ENCODE data around the gene GATM.

DNA sequence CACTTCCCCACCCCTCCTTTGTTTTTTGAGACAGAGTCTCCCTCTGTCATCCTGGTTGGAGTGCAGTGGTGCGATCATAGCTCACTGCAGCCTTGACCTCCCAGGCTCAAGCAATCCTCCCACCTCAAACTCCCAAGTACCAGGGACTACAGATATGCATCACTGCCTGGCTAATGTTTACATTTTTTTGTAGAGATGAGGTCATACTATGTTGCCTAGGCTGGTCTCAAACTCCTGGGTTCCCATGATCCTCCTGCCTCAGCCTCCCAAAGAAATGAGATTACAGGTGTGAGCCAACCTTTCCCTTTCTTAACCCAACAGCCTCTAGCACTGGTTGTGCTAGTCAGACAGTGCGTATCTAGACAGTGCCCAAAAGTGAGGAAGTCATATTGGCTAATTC lies 6.4 kb upstream of the GATM start:
- TF ChIP-seq, protein P1, sequence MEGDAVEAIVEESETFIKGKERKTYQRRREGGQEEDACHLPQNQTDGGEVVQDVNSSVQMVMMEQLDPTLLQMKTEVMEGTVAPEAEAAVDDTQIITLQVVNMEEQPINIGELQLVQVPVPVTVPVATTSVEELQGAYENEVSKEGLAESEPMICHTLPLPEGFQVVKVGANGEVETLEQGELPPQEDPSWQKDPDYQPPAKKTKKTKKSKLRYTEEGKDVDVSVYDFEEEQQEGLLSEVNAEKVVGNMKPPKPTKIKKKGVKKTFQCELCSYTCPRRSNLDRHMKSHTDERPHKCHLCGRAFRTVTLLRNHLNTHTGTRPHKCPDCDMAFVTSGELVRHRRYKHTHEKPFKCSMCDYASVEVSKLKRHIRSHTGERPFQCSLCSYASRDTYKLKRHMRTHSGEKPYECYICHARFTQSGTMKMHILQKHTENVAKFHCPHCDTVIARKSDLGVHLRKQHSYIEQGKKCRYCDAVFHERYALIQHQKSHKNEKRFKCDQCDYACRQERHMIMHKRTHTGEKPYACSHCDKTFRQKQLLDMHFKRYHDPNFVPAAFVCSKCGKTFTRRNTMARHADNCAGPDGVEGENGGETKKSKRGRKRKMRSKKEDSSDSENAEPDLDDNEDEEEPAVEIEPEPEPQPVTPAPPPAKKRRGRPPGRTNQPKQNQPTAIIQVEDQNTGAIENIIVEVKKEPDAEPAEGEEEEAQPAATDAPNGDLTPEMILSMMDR (conservative IDR thresholded peaks at IDR 0.05; ENCODE audit: low read depth, low read length), result no peak
- TF ChIP-seq POLR2A (IDR thresholded peaks at IDR 0.05; ENCODE audit: low read depth, low read length) (no peak), SMC3 (IDR thresholded peaks at IDR 0.05; ENCODE audit: low read depth, low read length) (no peak), MAFK (IDR thresholded peaks at IDR 0.05; ENCODE audit: low read depth, low read length) (no peak), MXI1 (IDR thresholded peaks at IDR 0.05; ENCODE audit: borderline replicate concordance, low read depth, low read length) (no peak), RAD21 (IDR thresholded peaks at IDR 0.05; ENCODE audit: low read length) (no peak), MAZ (IDR thresholded peaks at IDR 0.05; ENCODE audit: borderline replicate concordance, low read depth, low read length) (no peak), RCOR1 (IDR thresholded peaks at IDR 0.05; ENCODE audit: insufficient replicate concordance, low read length) (no peak), NFE2L2 (IDR thresholded peaks at IDR 0.05; ENCODE audit: low read depth, low read length) (no peak), BHLHE40 (IDR thresholded peaks at IDR 0.05; ENCODE audit: low read depth, low read length) (no peak), CEBPB (IDR thresholded peaks at IDR 0.05; ENCODE audit: low read depth, low read length) (no peak)
- TF ChIP-seq, protein P2, sequence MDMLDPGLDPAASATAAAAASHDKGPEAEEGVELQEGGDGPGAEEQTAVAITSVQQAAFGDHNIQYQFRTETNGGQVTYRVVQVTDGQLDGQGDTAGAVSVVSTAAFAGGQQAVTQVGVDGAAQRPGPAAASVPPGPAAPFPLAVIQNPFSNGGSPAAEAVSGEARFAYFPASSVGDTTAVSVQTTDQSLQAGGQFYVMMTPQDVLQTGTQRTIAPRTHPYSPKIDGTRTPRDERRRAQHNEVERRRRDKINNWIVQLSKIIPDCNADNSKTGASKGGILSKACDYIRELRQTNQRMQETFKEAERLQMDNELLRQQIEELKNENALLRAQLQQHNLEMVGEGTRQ (IDR thresholded peaks at IDR 0.05; ENCODE audit: low read depth, low read length), result no peak
- TF ChIP-seq, protein P3, sequence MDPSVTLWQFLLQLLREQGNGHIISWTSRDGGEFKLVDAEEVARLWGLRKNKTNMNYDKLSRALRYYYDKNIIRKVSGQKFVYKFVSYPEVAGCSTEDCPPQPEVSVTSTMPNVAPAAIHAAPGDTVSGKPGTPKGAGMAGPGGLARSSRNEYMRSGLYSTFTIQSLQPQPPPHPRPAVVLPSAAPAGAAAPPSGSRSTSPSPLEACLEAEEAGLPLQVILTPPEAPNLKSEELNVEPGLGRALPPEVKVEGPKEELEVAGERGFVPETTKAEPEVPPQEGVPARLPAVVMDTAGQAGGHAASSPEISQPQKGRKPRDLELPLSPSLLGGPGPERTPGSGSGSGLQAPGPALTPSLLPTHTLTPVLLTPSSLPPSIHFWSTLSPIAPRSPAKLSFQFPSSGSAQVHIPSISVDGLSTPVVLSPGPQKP (IDR thresholded peaks at IDR 0.05; ENCODE audit: borderline replicate concordance, low read depth, low read length), result no peak
